ENCODE data around the gene KLK3.

DNA sequence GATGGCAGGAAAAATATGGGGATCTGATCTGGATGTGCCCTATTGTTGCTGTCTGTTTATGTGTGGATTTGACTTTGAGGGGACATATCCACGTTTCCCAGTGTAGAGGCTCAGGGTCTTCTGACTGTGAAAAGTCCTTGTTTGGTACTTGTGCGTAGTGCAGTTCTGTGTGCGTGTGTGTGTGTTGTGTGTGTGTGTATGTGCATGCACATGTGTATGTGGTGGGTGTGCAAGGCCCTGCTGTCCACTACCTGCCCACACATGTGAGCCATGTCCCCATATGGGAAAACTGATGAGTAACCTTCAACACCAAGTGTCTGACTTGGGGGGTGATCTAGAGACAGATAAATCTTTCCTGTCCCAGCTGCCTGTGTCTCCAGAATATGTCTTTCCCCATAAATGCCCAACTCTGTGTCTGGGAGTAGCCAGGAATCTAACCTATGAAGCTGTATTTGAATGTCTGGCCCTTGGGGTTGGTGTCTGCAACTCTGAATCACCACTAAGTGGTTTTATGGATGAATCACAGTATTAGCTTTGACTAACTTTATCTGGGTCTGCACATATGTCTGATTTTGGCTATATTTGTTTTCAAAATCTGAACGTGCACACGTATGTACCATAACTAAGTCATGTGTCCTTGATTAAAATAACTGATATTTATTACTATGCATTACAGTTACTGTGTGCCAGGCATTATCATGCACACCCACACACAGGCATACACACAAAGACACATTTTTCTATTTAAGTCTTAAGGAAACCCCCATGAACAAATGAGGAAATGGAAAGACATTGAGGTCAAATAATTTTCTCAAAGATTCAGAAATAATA is 35.9 kb downstream of the KLK3 start:
- TF ChIP-seq, protein P1, sequence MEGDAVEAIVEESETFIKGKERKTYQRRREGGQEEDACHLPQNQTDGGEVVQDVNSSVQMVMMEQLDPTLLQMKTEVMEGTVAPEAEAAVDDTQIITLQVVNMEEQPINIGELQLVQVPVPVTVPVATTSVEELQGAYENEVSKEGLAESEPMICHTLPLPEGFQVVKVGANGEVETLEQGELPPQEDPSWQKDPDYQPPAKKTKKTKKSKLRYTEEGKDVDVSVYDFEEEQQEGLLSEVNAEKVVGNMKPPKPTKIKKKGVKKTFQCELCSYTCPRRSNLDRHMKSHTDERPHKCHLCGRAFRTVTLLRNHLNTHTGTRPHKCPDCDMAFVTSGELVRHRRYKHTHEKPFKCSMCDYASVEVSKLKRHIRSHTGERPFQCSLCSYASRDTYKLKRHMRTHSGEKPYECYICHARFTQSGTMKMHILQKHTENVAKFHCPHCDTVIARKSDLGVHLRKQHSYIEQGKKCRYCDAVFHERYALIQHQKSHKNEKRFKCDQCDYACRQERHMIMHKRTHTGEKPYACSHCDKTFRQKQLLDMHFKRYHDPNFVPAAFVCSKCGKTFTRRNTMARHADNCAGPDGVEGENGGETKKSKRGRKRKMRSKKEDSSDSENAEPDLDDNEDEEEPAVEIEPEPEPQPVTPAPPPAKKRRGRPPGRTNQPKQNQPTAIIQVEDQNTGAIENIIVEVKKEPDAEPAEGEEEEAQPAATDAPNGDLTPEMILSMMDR (IDR thresholded peaks at IDR 0.05), result no peak
- no peak for TF ChIP-seq POLR2A (IDR thresholded peaks at IDR 0.05)

Measured in esophagus squamous epithelium (tissue), 4 donors.